CD4-positive, alpha-beta T cell (primary cell): Measurements from ENCODE around the gene RASGRF2. TPM values are rescaled to one million over a fixed set of nuclear protein-coding genes. Genes with fewer than 3 reads are reported as not detected.

Experiments used
- ATAC-seq: fragments of 200-7000 bp; cut with Tn5 transposase; one replicate; pipeline ENCODE4 v1.10.0; 2022; ENCODE audit warnings: mild to moderate bottlenecking; ENCODE audit not compliant: poor library complexity
- CTCF ChIA-PET: fragments of 350-600 bp; sonication (Branson Sonifier 250); formaldehyde crosslinking; loops from one replicate; lab custom pipeline; 2021; ENCODE audit warnings: antibody characterized with exemption, inconsistent platforms; lab: Charles Lee
- POLR2A ChIA-PET: fragments of 350-600 bp; sonication (Branson Sonifier 250); formaldehyde crosslinking; loops from one replicate; lab custom pipeline; 2021; ENCODE audit warnings: antibody characterized with exemption, inconsistent platforms; lab: Charles Lee
- DNase-seq, 14 experiments: peaks; one replicate each; pipeline ENCODE4 v3.0.0-alpha.2; 2013 to 2020; ENCODE audit warnings: mixed read lengths in 2 of 14
- H3K27ac ChIP-seq, 2 donors: one replicate each; pipeline versions ENCODE4 v1.5.1 to v1.7.0; 2013; ENCODE audit warnings: low read length in 2 of 2, low read depth in 1 of 2, mild to moderate bottlenecking in 1 of 2
- H3K27me3 ChIP-seq, 2 experiments: 1 replicate in 1 of 2; 2 replicates in 1 of 2; pipeline versions ENCODE4 v1.6.1 to v1.7.0; 2013; ENCODE audit warnings: low read length in 2 of 2, control low read depth in 1 of 2, mild to moderate bottlenecking in 1 of 2, moderate library complexity in 1 of 2; ENCODE audit not compliant: insufficient read depth in 2 of 2, control insufficient read depth in 1 of 2
- H3K36me3 ChIP-seq: one replicate; pipeline ENCODE4 v1.6.1; 2013; ENCODE audit warnings: low read length, control low read depth; ENCODE audit not compliant: insufficient read depth
- H3K4me1 ChIP-seq: one replicate; pipeline ENCODE4 v1.6.1; 2013; ENCODE audit warnings: low read length, control low read depth; ENCODE audit not compliant: insufficient read depth
- H3K4me3 ChIP-seq: one replicate; pipeline ENCODE4 v1.5.1; 2013; ENCODE audit warnings: mild to moderate bottlenecking, low read length, moderate library complexity
- H3K9me3 ChIP-seq, 2 experiments: 1 replicate in 1 of 2; 2 replicates in 1 of 2; pipeline versions ENCODE4 v1.6.1 to v1.7.0; 2013; ENCODE audit warnings: low read length in 2 of 2, mild to moderate bottlenecking in 2 of 2, control low read depth in 1 of 2, moderate library complexity in 1 of 2; ENCODE audit not compliant: control insufficient read depth in 1 of 2, insufficient read depth in 1 of 2
- H3K27ac Mint-ChIP-seq: one replicate; pipeline ENCODE4 v1.8.0; 2020; ENCODE audit warnings: mixed read lengths
- H3K27me3 Mint-ChIP-seq: one replicate; pipeline ENCODE4 v1.8.0; 2021; ENCODE audit warnings: mixed read lengths
- H3K36me3 Mint-ChIP-seq: one replicate; pipeline ENCODE4 v1.8.0; 2021; ENCODE audit warnings: low read depth, mixed read lengths
- H3K4me1 Mint-ChIP-seq: one replicate; pipeline ENCODE4 v1.8.0; 2021; ENCODE audit warnings: low read depth, mixed read lengths
- H3K4me3 Mint-ChIP-seq: one replicate; pipeline ENCODE4 v1.8.0; 2020; ENCODE audit warnings: mild to moderate bottlenecking, mixed read lengths
- H3K9me3 Mint-ChIP-seq: one replicate; pipeline ENCODE4 v1.8.0; 2020; ENCODE audit warnings: mixed read lengths
- intact Hi-C, 2 experiments: fragments of 100-400 bp; cut with DNase I in 1 of 2; cut with micrococcal nuclease in 1 of 2; formaldehyde crosslinking; loops; one replicate each; pipeline versions ENCODE4 v1.15.1 to v1.9.0; 2023 to 2025; cut with DNase I, micrococcal nuclease
- total RNA-seq, 174 experiments: library from RNA in 2 of 174; stranded (reverse) in 2 of 174; gene quantifications; one replicate each; pipeline ENCODE4 v1.2.3 and lab custom pipeline; 2021 to 2026
- TF ChIP-seq, protein P1 (sequence below): fragments of 200-600 bp; IDR thresholded peaks from one replicate; pipeline ENCODE4 v1.8.0; 2022; ENCODE audit warnings: antibody characterized with exemption, mild to moderate bottlenecking

Gene RASGRF2
- total RNA-seq, 2 experiments from 2014 or later = 21.9 to 24.9 TPM

DNA sequence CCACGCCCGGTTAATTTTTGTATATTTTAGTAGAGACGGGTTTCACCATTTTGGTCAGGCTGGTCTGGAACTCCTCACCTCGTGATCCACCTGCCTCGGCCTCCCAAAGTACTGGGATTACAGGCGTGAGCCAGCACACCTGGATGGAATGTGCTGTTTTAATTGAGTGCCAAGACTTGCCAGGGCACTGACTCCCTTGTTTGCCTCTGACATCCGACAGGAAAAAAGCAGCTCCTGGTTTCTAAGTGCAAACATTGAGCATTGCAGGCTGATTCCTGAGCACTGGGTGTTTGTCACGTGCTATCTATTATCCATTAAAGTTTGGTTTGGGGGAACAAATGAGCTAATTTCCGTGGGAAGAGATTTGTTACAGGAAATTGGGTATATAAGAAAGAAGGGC is 202.3 kb downstream of the RASGRF2 start:
- intact Hi-C loops = loop anchor here in 1 of 2 experiments (10.0 kb wide), 1 partner anchor 478 kb away; no protein-coding TSS in a partner anchor
- ChIA-PET POLR2A (no interaction called here), CTCF (no interaction called here)
- H3K4me1 Mint-ChIP-seq = no peaks in the 10 kb centered on the region
- H3K9me3 Mint-ChIP-seq = no peaks in the 10 kb centered on the region
- TF ChIP-seq, protein P1, sequence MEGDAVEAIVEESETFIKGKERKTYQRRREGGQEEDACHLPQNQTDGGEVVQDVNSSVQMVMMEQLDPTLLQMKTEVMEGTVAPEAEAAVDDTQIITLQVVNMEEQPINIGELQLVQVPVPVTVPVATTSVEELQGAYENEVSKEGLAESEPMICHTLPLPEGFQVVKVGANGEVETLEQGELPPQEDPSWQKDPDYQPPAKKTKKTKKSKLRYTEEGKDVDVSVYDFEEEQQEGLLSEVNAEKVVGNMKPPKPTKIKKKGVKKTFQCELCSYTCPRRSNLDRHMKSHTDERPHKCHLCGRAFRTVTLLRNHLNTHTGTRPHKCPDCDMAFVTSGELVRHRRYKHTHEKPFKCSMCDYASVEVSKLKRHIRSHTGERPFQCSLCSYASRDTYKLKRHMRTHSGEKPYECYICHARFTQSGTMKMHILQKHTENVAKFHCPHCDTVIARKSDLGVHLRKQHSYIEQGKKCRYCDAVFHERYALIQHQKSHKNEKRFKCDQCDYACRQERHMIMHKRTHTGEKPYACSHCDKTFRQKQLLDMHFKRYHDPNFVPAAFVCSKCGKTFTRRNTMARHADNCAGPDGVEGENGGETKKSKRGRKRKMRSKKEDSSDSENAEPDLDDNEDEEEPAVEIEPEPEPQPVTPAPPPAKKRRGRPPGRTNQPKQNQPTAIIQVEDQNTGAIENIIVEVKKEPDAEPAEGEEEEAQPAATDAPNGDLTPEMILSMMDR = no peak
- Histone ChIP-seq H3K9me3 (no peaks in the 10 kb centered on the region), H3K4me3 (no peak overlapping the region), H3K27ac (no peak overlapping the region), H3K4me1 (no peaks in the 10 kb centered on the region), H3K36me3 (no peaks in the 10 kb centered on the region), H3K27me3 (no peaks in the 10 kb centered on the region)
- peaks cover 25% of the 10 kb centered on the region for H3K36me3 Mint-ChIP-seq
- no peaks in the 10 kb centered on the region for H3K27me3 Mint-ChIP-seq
- ATAC-seq (no peak), DNase-seq (no peak)
- no peak overlapping the region for H3K27ac Mint-ChIP-seq
- no peak overlapping the region for H3K4me3 Mint-ChIP-seq

DNA sequence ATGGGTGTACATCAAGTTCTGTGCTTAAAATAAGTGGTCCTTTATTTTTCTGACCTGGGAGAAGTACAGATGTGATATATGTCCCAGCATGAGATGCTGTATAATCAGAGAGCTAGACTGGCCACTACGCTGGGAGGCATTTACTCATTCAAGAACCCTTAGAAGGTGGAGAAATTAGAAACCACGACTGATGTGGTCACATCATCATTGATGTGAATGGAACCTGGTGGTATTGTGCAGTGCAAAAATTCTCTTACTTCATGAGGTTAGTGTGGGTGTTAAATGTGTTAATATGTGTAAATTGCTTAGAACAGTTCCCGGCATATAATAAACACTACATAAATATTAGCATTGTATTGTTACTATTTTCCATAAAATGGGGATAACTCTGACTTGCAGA is 203.5 kb downstream of the RASGRF2 start:
- POLR2A ChIA-PET = no interaction called here
- no peaks in the 10 kb centered on the region for H3K27me3 ChIP-seq
- H3K4me1 ChIP-seq = no peaks in the 10 kb centered on the region
- TF ChIP-seq, protein P1 = no peak
- CTCF ChIA-PET = no interaction called here
- intact Hi-C loops = loop anchor here in 1 of 2 experiments (10.0 kb wide), 1 partner anchor 479 kb away; no protein-coding TSS in a partner anchor
- no peaks in the 10 kb centered on the region for H3K9me3 ChIP-seq
- DNase-seq (no peak), ATAC-seq (no peak)
- no peaks in the 10 kb centered on the region for H3K9me3 Mint-ChIP-seq
- no peaks in the 10 kb centered on the region for H3K27me3 Mint-ChIP-seq
- peaks cover 24% of the 10 kb centered on the region for H3K36me3 Mint-ChIP-seq
- no peaks in the 10 kb centered on the region for H3K4me1 Mint-ChIP-seq
- H3K36me3 ChIP-seq = no peaks in the 10 kb centered on the region
- H3K27ac ChIP-seq = no peak overlapping the region
- H3K4me3 ChIP-seq = no peak overlapping the region
- H3K4me3 Mint-ChIP-seq = no peak overlapping the region
- no peak overlapping the region for H3K27ac Mint-ChIP-seq

DNA sequence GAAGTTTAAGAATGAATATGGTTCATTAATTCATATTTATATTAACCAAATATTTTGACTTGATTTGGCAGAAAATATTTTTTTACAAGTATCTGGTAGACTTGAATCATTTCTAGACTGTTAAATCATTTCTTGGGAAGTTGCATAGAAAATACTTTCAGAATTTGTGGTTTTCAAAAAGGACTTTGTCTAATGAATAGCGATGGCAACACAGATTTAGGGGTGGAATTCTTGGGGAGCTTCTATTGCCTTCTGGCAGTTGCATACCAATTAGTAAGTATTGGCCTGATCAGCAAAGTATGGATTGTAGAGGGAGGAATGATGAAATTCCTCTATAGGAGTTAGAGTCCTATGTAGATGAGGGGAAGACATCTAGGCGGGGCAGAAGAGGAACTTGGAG is 204.3 kb downstream of the RASGRF2 start:
- H3K9me3 Mint-ChIP-seq = no peaks in the 10 kb centered on the region
- no peak overlapping the region for H3K27ac ChIP-seq
- H3K9me3 ChIP-seq = no peaks in the 10 kb centered on the region
- no peak overlapping the region for H3K27ac Mint-ChIP-seq
- TF ChIP-seq, protein P1 = no peak
- H3K4me1 Mint-ChIP-seq = no peaks in the 10 kb centered on the region
- no peak overlapping the region for H3K4me3 ChIP-seq
- intact Hi-C loops = loop anchor here in 1 of 2 experiments (10.0 kb wide), 1 partner anchor 480 kb away; no protein-coding TSS in a partner anchor
- CTCF ChIA-PET = no interaction called here
- no peak for ATAC-seq
- H3K4me1 ChIP-seq = no peaks in the 10 kb centered on the region
- H3K27me3 ChIP-seq = no peaks in the 10 kb centered on the region
- H3K27me3 Mint-ChIP-seq = no peaks in the 10 kb centered on the region
- no peaks in the 10 kb centered on the region for H3K36me3 ChIP-seq
- POLR2A ChIA-PET = no interaction called here
- no peak for DNase-seq
- H3K36me3 Mint-ChIP-seq = peaks cover 32% of the 10 kb centered on the region
- H3K4me3 Mint-ChIP-seq = no peak overlapping the region
